Stimulated activated CD4-positive, alpha-beta T cell treated with anti-CD3 and anti-CD28 coated beads, Interleukin-12 subunit alpha, Interleukin-12 subunit beta, amount 100 ng/mL, for 4 hours (primary cell): ENCODE data around the gene PEX3.
"Not testable (repeated sequence)": the region's sequence is repeated elsewhere in the genome, so short reads cannot be mapped to it uniquely, and the experiment has no call there.

Experiments used
- DNase-seq: peaks from one replicate; pipeline ENCODE4 v3.0.0-alpha.2; 2020

PEX3 gene, protein sequence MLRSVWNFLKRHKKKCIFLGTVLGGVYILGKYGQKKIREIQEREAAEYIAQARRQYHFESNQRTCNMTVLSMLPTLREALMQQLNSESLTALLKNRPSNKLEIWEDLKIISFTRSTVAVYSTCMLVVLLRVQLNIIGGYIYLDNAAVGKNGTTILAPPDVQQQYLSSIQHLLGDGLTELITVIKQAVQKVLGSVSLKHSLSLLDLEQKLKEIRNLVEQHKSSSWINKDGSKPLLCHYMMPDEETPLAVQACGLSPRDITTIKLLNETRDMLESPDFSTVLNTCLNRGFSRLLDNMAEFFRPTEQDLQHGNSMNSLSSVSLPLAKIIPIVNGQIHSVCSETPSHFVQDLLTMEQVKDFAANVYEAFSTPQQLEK

DNA sequence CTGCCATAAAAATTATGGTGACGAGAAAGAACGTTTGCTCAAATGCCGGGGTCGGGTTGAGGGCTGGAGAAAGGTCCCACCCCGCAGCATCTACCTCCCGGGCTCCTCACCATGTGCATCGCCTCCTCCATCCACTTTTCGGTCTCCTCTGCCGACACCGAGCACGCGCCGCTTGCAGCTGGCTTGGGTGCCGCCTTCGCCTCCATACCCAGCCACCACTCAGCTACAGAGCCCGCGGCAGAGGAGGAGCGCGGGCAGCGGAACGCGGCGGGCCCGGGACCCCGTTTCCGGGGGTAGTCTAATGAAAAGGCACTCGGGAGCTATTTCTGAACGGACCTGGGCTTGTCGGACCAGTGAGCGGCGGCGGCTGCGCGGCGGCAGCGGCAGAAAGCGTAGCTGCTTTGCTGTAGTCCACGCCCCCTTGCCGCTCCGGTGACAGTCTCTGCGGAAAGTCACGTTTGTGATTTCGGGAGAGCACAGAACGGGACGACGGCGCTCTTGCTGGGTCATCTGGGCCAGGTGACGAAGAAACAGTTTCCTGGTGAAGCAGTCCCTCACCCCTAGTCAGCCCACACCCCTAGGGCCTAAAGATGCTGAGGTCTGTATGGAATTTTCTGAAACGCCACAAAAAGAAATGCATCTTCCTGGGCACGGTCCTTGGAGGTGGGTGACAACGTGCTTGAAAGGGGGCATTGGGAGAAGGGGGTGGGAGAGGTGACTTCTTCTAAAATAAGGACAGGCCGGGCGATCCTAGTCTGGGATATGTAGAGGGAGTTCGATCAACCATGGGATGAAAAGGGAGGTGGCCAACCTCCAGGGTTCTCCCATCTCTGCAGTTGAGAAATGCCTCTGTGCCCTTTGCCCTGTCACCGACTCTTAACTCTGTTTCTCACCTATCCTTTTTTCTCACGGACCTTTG lies at the start of gene PEX3, which contains the start of gene ADAT2:
Gene PEX3, plus strand, starts transcription at position 353 of the 919 bp plus-strand sequence. Its CDS starts 238 bp downstream, at position 591.
Gene ADAT2, minus strand, starts transcription at position 243 of the 919 bp plus-strand sequence. Its CDS starts 37 bp downstream, at position 206.
- DNase-seq, result peak; percentile 89

DNA sequence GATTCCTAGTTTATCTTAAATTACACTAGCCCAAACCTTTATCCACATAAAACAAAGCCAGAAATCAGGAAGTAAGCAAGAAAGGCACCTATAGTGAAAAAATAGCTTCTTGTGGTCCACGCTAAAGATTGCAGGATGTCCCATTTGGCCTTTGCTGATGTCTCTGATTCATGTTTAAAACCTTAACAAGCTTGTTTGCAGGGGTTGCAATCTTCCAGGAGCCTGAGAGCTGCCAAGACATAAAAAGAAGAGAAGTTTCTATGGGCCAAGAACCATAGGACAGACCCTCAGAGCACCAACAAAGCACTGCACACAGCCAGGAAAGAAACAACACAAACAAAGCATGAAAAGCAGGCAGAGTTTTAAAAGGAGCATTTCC lies 49.5 kb upstream of the PEX3 start:
- no peak for DNase-seq

DNA sequence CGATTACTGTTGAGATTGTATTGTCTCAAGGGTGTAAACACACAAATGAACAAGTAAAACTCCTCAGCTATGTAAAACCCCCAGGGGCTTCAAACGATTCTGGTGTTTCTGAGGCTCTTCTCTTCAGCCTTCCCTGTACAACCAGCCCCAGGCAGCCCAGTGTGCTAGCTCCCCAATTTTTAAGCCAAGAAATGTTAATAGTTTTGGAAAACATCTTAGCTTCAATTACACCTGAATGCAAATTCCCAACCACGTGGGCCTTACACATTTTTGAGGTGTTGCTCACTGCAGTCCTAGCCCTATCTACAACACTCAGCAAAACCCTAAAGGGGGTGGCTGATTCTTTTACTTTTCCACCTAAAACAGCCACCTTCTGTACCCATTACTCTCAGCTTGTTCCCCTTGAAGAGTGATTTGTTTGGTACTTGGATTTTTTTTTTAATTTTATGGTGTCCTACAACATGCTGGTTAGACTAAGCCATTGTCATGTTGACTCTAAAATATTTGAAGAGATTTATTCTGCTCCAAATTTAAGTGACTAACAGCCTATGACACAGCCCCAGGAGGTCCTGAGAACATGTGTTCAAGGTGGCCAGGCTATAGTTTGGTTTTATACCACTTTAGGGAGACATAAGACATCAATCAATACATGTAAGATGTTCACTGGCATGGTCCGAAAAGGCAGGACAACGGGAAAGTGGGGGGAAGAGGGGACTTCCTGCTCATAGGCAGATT lies 48.8 kb upstream of the PEX3 start:
- no peak for DNase-seq

DNA sequence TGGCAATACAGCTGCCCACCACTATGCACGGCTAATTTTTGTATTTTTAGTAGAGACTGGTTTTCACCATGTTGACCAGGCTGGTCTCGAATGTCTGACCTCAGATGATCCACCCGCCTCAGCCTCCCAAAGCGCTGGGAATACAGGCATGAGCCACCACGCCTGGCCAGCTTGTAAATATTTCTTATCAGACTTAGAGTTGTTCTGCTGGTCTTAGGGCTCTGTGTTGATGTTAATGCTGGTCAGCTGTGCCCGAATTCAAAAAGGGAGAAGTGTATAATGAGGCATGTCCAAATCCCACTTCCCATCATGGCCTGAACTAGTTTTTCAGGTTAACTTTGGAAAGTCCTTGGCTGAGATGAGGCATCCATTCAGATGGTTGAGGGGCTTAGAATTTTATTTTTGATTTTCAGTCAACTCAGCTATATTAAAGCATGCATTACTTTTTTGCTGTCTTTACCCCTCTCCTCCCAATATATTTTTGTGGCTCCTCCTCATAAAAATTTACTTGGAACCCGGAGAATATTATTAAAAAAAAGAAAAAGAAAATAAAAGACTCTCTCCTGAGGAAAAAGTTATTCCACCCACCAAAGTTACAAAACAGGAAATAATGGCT lies 47.8 kb upstream of the PEX3 start:
- no peak for DNase-seq

DNA sequence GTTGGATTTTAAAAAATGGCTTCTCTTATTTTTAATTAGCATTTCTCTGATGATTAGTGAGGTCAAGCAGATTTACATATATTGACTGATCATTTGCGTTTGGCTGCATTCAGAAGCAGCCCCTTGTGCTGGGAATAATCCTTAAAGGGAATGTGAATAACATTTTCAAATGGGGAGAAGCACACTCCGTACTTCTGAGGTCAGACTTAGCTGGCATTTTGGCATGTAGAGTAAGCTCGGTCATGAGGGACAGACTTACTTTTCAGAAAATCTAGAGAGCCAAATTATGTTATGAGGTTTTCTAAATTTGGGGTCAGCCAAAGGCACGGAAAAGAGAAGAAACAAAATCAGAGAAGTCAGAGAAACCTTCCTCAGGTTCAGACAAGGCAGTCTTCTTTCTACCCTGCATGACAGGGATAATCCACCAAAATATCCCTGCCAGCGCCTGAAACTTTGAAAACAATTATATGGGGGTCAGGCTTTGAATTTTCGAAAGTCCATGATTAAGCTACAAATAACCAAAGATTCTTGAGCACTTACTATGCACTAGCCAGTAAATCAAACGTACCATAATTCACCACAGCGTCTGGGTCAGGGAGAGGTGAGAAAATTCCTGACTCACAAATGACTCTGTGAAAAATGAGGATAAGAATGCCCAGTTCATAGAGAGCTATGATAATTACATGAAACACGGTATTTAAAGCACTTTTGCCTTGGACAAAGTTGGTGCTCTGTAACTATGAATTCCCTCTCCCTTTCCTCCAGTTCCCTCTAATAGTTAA lies 45.0 kb upstream of the PEX3 start:
- DNase-seq, result no peak

DNA sequence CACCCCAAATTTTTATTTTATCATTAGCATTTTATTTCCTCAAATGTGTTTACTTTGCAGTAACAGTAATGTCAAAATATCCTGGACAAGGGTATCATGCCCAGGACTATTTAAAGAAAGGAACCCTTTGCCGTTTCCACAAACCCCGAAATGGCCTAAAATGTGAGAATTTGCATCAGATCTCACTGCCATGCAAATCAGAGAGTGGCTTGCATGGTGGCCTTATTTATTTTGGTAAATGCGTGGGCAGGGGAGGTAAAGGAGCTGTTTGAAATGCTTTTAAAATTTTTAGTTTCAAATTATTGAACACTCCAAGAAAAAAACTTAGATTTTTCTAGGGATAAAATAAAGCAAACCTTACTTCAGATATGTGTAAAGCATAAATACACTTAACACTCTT lies 43.9 kb upstream of the PEX3 start:
- no peak for DNase-seq

DNA sequence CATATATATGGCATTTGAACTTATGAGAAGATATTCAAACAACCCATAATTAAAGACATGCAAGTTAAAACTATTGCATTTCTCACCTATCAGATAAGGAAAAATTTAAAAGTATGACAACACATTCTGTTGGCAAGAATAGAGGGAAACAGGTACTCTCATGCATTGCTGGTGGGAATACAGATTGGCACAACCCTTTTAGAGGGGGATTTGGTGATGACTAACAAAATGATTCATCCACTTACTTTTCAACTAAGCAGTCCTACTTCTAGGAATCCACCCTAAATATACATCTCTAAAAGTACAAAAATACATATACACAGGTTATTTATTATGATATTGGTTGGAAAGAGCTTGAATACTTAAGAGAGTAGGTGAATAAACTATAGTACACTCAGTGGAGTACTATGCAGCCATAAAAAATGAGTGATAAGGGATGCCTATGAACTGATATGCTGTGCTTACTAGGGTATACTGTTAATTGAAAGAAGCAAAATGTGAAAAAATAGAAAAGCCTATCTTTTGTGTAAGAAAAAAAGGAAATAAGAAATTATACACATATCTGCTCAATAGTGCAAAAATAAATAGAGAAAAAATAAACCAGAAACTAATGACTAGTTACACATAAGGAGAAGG lies 42.3 kb upstream of the PEX3 start:
- DNase-seq, result no peak

DNA sequence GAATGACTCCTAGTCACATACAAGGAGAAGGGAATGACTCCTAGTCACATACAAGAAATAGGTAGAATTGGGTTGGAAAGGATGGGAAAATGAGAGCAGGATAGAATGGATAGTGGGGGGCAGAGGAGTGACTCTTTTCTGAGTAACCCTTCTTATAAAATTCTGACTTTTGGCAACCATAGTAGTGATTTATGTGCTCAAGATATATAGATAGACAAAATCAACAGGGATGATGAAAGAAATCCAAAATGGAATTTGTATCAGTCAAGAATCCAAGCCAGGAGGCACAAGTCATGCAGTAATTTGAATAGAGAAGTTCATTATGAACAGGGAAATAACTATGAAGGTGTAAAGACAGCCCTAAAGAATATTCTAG lies 41.8 kb upstream of the PEX3 start:
- no peak for DNase-seq

DNA sequence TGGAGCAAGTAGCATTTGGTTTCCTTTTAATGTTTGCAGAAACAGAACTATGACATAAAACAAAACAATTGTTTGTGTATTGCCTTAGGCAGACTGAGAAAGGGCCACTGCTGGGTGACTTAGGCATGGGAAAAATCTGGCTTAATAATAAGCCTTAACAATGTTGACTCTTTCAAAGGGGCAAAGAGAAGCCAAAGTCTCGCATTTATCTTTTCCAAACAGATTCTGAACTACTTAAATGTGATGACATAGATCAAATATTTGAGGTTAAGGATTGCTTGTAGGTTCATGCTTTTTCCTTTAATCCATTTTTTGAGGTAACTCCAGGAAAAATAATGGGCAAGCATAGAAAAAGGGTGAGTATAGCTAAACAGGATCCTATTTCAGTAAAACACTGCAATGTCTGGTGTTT lies 39.7 kb upstream of the PEX3 start:
- DNase-seq, result no peak

DNA sequence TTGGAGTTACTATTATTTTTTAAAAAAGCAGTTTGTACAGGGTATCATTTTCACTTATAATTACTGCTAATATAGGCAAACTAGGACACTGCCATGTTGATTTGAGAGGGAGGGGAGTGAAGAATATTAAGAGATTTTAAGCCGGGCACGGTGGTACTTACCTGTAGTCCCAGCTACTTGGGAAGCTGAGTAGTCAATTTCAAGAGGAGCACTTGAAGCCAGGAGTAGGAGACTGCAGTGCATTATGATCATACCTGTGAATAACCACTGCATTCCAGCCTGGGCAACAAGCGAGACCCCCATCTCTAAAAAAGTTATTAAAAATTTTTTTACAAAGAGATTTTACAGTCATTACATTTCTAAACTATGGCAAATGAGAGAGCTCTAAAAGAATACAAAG lies 35.8 kb upstream of the PEX3 start:
- DNase-seq, result no peak

DNA sequence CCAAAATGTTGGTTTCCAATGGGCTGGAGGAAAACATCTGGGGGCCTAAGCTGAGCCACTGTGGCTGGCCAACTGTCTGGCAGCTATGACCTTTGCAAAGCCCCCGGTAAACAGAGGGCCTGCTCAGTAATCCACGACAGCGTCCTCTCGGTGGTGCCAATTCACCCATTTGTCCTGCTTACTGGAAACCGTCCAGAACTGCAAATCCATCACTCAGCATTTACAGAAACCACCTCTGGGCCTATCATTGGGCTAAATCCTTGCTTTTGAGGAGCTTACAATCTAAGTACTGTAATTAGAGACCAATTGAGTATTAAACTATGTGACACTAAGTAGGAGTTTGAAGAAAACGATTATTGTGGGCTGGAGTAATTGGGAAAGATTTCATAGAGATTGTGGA lies 31.1 kb upstream of the PEX3 start:
- DNase-seq, result no peak

DNA sequence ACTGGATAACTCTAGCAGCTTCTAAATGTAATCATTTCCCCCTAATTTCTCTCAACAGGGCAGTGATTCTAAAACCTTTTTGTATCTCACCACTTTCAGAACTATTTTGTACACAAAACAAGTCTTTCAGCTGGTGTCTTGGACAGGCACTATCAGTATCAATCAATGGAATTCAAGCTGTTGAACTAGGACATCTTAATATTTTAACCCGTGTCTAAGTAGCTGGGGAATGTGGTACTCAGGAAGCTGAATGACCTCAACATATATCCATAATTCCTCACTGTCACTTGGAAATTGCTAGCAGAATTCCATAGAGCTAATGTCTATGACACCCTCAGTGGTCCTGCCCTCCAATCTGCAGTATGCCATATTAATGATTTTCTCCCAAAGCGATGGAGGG lies 24.6 kb upstream of the PEX3 start:
- no peak for DNase-seq

DNA sequence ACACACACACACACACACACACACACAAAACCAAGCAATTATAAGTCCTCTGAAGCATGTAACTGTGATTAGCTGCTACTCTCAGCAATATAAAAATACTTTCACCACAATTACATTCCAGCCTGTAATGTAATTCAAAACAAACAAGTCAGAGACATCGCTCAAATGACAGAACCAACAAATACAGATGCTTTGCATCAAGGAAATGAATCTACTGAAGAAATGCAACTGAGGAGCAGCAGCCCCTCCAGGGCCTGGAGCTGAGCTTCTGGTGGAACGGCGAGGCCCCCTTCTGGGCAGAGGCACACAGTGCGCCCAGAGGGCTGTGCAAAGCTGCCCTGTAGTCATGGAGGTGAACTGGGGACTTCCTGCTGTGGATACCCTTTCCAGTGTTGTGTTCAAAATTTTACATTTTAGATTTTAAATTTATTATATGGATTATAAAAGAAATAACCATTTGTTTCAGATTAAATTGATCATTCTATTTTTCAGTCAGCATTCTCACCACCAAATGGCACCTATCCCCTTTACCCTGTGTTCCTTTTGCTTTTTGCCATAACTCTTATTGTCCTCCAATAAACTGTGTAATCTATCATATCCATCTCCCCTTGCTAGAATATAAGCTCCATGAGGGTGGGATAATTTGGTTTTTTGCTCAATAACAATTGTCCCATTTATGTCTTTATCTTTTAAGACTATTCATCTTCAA lies 23.3 kb upstream of the PEX3 start:
- peak; percentile 62 for DNase-seq

DNA sequence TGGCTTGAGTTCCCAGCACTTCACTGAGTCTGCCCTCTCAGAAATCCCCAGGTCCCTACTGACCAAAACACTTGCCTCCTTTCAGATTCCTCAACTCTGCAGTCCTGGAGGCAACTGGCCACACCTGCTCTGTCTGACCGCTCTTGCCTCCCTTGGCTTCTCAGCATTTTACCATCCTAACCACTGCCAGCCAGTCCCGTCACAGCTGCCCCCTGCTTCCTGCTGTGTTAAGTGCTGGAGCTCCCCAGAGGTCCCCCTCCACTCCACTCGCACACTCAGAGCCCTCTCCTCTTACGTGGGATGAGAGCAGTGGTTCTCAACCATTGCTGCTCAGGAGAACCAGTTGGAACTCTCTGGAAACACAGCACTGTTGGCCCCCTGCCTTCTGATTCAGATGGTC lies 20.6 kb upstream of the PEX3 start:
- DNase-seq, result no peak

DNA sequence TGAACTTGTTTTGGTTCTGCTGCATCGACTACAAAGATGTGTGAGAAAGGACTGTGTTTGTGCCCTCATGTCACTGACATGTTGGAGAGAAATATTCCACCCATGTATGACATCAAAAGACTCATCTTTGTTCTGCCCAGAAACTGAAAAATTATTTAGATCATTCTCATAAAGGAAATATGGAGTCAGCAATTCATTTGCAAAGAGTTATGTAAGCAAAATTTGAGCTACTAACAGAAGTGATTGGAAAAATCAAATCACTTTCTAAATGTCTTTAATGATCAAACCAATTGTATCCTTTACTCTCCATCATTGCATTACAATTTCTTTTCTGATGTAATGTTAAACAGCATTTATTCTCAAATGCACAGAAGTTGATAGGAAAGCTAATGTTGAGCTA lies 19.4 kb upstream of the PEX3 start:
- no peak for DNase-seq

DNA sequence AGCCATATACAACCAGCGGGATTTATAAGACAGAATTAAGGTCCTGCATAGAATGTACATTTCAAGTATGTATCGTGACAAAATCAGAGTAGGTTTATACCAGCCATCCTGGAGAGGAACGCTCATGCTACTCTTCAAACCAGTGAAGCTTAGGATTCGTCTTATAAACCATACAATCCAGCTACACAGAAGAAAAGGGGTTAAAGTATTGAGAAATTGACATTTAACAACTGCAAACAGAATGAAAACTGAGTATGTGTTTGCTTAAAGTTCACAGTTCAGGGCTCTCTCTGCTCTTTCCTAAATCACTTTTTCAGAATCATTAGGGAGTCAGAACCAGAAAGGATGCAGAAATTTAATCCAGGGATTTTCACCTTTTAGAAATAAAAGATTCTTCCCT lies 18.0 kb upstream of the PEX3 start:
- no peak for DNase-seq

DNA sequence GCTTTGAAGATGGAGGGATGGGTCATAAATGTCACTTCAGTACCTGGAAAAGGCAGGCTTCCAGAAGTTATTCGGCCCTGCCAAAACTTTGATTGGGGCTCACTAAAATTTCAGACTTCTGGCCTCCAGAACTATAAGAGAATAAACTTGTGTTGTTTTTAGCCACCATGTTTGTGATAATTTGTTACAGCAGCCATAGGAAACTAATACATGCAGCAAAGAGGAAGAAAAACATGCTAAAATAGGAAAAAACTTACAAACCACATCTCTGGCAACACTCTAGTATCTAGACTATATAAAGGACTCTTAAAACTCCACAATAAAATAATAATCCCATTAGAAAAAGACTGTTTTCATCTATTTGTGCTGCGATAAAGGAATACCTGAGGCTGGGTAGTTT lies 9.6 kb upstream of the PEX3 start:
- DNase-seq, result no peak

DNA sequence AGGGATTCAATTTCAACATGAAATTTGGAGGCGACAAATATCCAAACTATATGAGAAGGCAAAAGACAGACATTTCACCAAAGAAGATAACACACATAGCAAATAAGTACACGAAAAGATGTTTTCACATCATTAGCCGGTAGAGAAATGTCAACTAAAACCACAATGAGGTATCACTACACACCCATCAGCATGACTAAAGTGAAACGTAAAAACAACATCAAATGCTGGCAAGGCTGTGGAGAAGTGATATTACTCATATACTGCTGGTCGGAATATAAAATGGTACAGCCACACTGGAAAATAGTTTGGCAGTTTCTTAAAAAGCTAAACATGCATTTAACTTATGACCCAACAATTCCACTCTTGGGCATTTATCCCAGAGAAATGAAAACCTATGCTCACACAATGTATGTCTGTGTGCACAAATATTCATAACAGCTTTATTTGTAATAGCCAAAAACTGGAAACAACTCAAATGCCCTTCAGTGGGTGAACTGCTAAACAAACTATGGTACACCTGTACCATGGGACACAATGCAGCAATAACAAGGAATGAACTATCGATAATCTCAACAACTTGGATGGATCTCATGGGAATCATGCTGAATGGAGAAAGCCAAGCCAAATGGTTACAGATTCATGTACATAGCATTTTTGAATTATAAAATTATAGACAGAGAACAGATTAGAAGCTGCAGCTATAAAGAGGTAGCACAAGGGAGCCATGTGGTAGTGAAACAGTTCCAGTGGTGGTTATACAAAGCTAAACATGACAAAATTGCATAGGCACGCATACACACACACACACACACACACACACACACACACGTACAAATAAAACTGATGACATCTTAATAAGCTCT lies 8.7 kb upstream of the PEX3 start:
- DNase-seq, result no peak

DNA sequence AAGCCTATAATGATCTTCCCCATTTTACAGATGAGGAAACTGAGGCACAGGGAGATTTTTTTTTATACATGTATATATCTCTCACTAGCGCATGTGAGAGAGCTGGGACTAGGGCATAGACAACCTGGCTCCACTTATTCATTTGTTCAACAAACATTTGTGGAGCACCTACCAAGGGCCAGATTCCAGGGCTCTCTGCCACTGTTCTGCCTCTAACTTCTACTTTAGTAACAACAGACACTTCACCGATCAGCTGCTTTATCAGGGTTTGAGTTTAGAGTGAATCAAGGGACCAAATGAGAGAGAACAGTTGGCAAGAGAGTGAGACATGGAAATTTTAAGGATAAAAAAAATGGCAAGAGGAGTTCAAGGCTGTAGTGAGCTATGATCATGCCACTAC lies 7.5 kb upstream of the PEX3 start:
- no peak for DNase-seq

DNA sequence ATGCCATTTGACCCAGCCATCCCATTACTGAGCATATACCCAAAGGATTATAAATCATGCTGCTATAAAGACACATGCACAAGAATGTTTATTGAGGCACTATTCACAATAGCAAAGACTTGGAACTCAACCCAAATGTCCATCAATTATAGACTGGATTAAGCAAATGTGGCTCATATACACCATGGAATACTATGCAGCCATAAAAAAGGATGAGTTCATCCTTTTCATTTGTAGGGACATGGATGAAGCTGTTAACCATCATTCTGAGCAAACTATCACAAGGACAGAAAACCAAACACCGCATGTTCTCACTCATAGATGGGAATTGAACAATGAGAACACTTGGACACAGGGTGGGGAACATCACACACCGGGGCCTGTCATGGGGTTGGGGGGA lies 2.7 kb upstream of the PEX3 start:
- DNase-seq, result not testable (repeated sequence)
